GM12878 (cell line): ENCODE data around the gene OR2B2. TPM values are rescaled to one million over a fixed set of nuclear protein-coding genes. Genes with fewer than 3 reads are reported as not detected.

ENCODE experiments used
- ATAC-seq: fragments of 200-7000 bp; cut with Tn5 transposase; 3 replicates; pipeline ENCODE4 v1.9.1; 2020; ENCODE audit warnings: mild to moderate bottlenecking, moderate library complexity
- BruUV-seq: library from RNA; stranded (reverse); fragments of 400-500 nt; replicated peaks from 2 replicates; lab custom pipeline; 2021; lab: Mats Ljungman, UMichigan
- CTCF ChIA-PET: fragments of 300-600 bp; sonication (Branson Sonifier 250); formaldehyde crosslinking; extraction: SDS; loops from one replicate; lab custom pipeline; 2021; ENCODE audit warnings: inconsistent platforms; lab: Yijun Ruan, JAX
- POLR2A ChIA-PET: fragments of 350-600 bp; formaldehyde crosslinking; extraction: SDS; loops from one replicate; lab custom pipeline; 2021; ENCODE audit warnings: inconsistent platforms; lab: Charles Lee
- RAD21 ChIA-PET: fragments of 300-600 bp; sonication (Branson Sonifier 250); formaldehyde crosslinking; loops from one replicate; lab custom pipeline; 2023; ENCODE audit warnings: antibody characterized with exemption; ENCODE audit not compliant: unreplicated experiment; lab: Charles Lee
- SMC1A ChIA-PET: fragments of 300-600 bp; sonication (Branson Sonifier 250); formaldehyde crosslinking; loops from one replicate; lab custom pipeline; 2023; ENCODE audit not compliant: unreplicated experiment, uncharacterized antibody; lab: Charles Lee
- DNase-seq: peaks from one replicate; pipeline ENCODE4 v3.0.0-alpha.2; 2011; ENCODE audit warnings: low read depth, low spot score
- FAIRE-seq: peaks from 3 replicates; lab custom pipeline; 2011; peaks lifted over from hg19 to GRCh38; lab: Jason Lieb, UNC
- H2AFZ ChIP-seq: 2 replicates; pipeline ENCODE4 v1.6.0; 2011; ENCODE audit warnings: low read depth, low read length, control low read depth; ENCODE audit not compliant: control insufficient read depth
- H3K27ac ChIP-seq: 2 replicates; pipeline ENCODE4 v1.5.1; 2011; ENCODE audit warnings: control low read depth; ENCODE audit not compliant: control insufficient read depth, insufficient read depth
- H3K27me3 ChIP-seq, 2 experiments: replicated peaks in 1 of 2; 2 replicates each; pipeline versions ENCODE4 v1.6.0 to v1.6.1; 2011; ENCODE audit warnings: low read length in 1 of 2; ENCODE audit not compliant: control insufficient read depth in 2 of 2, insufficient read depth in 2 of 2
- H3K36me3 ChIP-seq, 2 experiments: 2 replicates each; pipeline ENCODE4 v1.5.1; 2011; ENCODE audit warnings: low read length in 1 of 2; ENCODE audit not compliant: control insufficient read depth in 2 of 2, insufficient read depth in 2 of 2
- H3K4me1 ChIP-seq: 2 replicates; pipeline ENCODE4 v1.6.1; 2011; ENCODE audit warnings: mild to moderate bottlenecking, low read length, moderate library complexity, mixed read lengths; ENCODE audit not compliant: control insufficient read depth, insufficient read depth
- H3K4me2 ChIP-seq: 2 replicates; pipeline ENCODE4 v1.6.0; 2011; ENCODE audit warnings: control low read depth; ENCODE audit not compliant: control insufficient read depth, insufficient read depth
- H3K4me3 ChIP-seq: fragments of 200-600 bp; sonication (generic); 2 replicates; pipeline ENCODE4 v1.5.1; 2016
- H3K79me2 ChIP-seq: 2 replicates; pipeline ENCODE4 v1.6.0; 2011; ENCODE audit warnings: low read length; ENCODE audit not compliant: control insufficient read depth, insufficient read depth
- H3K9ac ChIP-seq: 2 replicates; pipeline ENCODE4 v1.8.0; 2011; ENCODE audit warnings: low read length, control low read depth, mixed read lengths; ENCODE audit not compliant: control insufficient read depth, insufficient read depth
- H3K9me3 ChIP-seq: replicated peaks from 3 replicates; pipeline ENCODE4 v1.5.1; 2011; ENCODE audit warnings: mild to moderate bottlenecking, low read length; ENCODE audit not compliant: control insufficient read depth, insufficient read depth
- H4K20me1 ChIP-seq: 2 replicates; pipeline ENCODE4 v1.6.0; 2011; ENCODE audit not compliant: control insufficient read depth, insufficient read depth
- EGR1 ChIP-seq, 2 experiments: IDR thresholded peaks; 1 replicate in 1 of 2; 2 replicates in 1 of 2; pipeline ENCODE4 v1.6.1; 2011 to 2012; ENCODE audit warnings: low read depth in 2 of 2, low read length in 2 of 2, borderline replicate concordance in 1 of 2, mild to moderate bottlenecking in 1 of 2, moderate library complexity in 1 of 2
- ETV6 ChIP-seq, 2 experiments: fragments of 450-650 bp in 1 of 2; IDR thresholded peaks in 1 of 2; conservative IDR thresholded peaks in 1 of 2; 2 replicates each; pipeline ENCODE4 v1.6.1; 2014; ENCODE audit warnings: antibody characterized with exemption in 1 of 2, borderline replicate concordance in 1 of 2, low read depth in 1 of 2, mild to moderate bottlenecking in 1 of 2, moderate library complexity in 1 of 2
- FOXM1 ChIP-seq: IDR thresholded peaks from 2 replicates; pipeline ENCODE4 v1.6.1; 2012; ENCODE audit warnings: low read depth, mild to moderate bottlenecking, inconsistent platforms, low read length, moderate library complexity
- HCFC1 ChIP-seq: fragments of 150-350 bp; IDR thresholded peaks from 2 replicates; pipeline ENCODE4 v1.6.1; 2014; ENCODE audit warnings: low read length
- HDAC2 ChIP-seq: fragments of 200-600 bp; sonication (generic); IDR thresholded peaks from 2 replicates; pipeline ENCODE4 v1.6.1; 2017
- IKZF1 ChIP-seq: fragments of 450-650 bp; conservative IDR thresholded peaks from 2 replicates; pipeline ENCODE4 v1.6.1; 2017; ENCODE audit warnings: antibody characterized with exemption, mild to moderate bottlenecking
- ZNF687 ChIP-seq: fragments of 450-650 bp; IDR thresholded peaks from 2 replicates; pipeline ENCODE4 v1.6.1; 2017; ENCODE audit warnings: mild to moderate bottlenecking, moderate library complexity
- WGBS: methylation state at CpG from one replicate; pipeline ENCODE4 v1.1.6; 2016; ENCODE audit warnings: low lambda C conversion rate; ENCODE audit not compliant: insufficient replicate concordance, insufficient coverage; ENCODE audit errors: missing lambda C conversion rate; 5-methylcytosine and 5-hydroxymethylcytosine counted together
- in situ Hi-C: fragments of 300-500 bp; cut with MboI; formaldehyde crosslinking; loops from 9 replicates; pipeline ENCODE4 v1.14.3; 2018; ENCODE audit warnings: mixed read lengths
- intact Hi-C: fragments of 100-400 bp; cut with micrococcal nuclease; formaldehyde crosslinking; loops from one replicate; pipeline ENCODE4 v1.14.2; 2022; ENCODE audit not compliant: unreplicated experiment
- polyA plus RNA-seq, 11 experiments: library from polyadenylated mRNA; depleted of rRNA in 4 of 11; unstranded in 6 of 11; stranded (reverse) in 5 of 11; fragments of >200 nt; fragmentation: Nextera tagmentation in 4 of 11; fragmentation: Illumina TruSeq in 1 of 11; extraction: Ambion mirVana in 4 of 11; extraction: Trizol in 1 of 11; gene quantifications; 1 replicate in 1 of 11; 2 replicates in 10 of 11; pipeline versions ENCODE4 v1.2.1 to v1.2.3, GENCODE V29; 2011 to 2016; ENCODE audit warnings: inconsistent platforms in 2 of 11, missing spikeins in 2 of 11, low read depth in 1 of 11
- total RNA-seq, 4 experiments: library from RNA; depleted of rRNA in 3 of 4; stranded (reverse); fragments of >200 nt in 3 of 4; fragmentation: Illumina TruSeq in 1 of 4; extraction: Trizol in 1 of 4; gene quantifications; 2 replicates each; pipeline versions ENCODE4 v1.2.1 to v1.2.3, GENCODE V29; 2013 to 2021
- TF ChIP-seq, protein P1 (sequence below): IDR thresholded peaks from 2 replicates; pipeline ENCODE4 v1.6.1; 2011; ENCODE audit warnings: borderline replicate concordance, low read depth, mild to moderate bottlenecking, moderate library complexity, mixed read lengths, low read length; ENCODE audit not compliant: insufficient read depth; ENCODE audit errors: extremely low read length
- TF ChIP-seq, protein P2 (sequence below): fragments of 450-650 bp; IDR thresholded peaks from 2 replicates; pipeline ENCODE4 v1.6.1; 2017; ENCODE audit warnings: mild to moderate bottlenecking, moderate library complexity

The OR2B2 gene
- total and polyA plus RNA-seq, 10 of the 15 experiments (the other 5 are each of a cell fraction or from before 2014, with no cell fraction given), result not detected

GRCh38 chr6:27892649-27893058 lies 19.5 kb downstream of the OR2B2 start (continued):
- TF ChIP-seq, protein P1, sequence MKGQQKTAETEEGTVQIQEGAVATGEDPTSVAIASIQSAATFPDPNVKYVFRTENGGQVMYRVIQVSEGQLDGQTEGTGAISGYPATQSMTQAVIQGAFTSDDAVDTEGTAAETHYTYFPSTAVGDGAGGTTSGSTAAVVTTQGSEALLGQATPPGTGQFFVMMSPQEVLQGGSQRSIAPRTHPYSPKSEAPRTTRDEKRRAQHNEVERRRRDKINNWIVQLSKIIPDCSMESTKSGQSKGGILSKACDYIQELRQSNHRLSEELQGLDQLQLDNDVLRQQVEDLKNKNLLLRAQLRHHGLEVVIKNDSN, result no peak
- TF ChIP-seq IKZF1 (no peak), EGR1 (IDR thresholded peaks at IDR 0.05; ENCODE audit: borderline replicate concordance in 1 of 2, low read depth in 2 of 2, low read length in 2 of 2) (0 out of 3 replicates have a peak, but pooled peaks of 1 of the 2 experiments have one; percentile 5), FOXM1 (no peak; the same call in 1 of the 2 replicates), HCFC1 (no peak), ETV6 (conservative IDR thresholded peaks at IDR 0.05 in 1 of 2, IDR thresholded peaks at IDR 0.05 in 1 of 2; ENCODE audit: borderline replicate concordance in 1 of 2, low read depth in 1 of 2) (no peak)

GRCh38 chr6:27891320-27891875 lies 20.8 kb downstream of the OR2B2 start:
- ATAC-seq (no peak), FAIRE-seq (no peak), DNase-seq (no peak)
- Histone ChIP-seq H3K4me2 (peak overlapping the region; percentile 89), H3K27ac (peak overlapping the region; percentile 90), H3K4me3 (peak overlapping the region; percentile 85), H3K27me3 (no peaks in the 10 kb centered on the region), H3K79me2 (peaks cover 33% of the 10 kb centered on the region), H4K20me1 (no peaks in the 10 kb centered on the region), H2AFZ (0 out of 2 replicates have a peak overlapping the region, but pooled peaks have one; percentile 25), H3K9me3 (no peaks in the 10 kb centered on the region), H3K36me3 (no peaks in the 10 kb centered on the region), H3K4me1 (peaks cover 5% of the 10 kb centered on the region; the same call in 1 of the 2 replicates), H3K9ac (peak overlapping the region; percentile 88)
- WGBS, result 0% methylated on average over 7 of the region's 7 CpGs
- ChIA-PET RAD21 (interaction anchor here (0.6 to 5.0 kb wide), 11 partner anchors 19 to 1859 kb away, joined by 3 to 48 read pairs (median 9); a partner anchor contains a TSS), SMC1A (interaction anchor here (1.1 to 8.0 kb wide), 6 partner anchors 17 to 79 kb away, joined by 3 to 85 read pairs (median 7); a partner anchor contains a TSS), POLR2A (interaction anchor here (0.6 to 7.9 kb wide), 12 partner anchors 17 to 1370 kb away, joined by 3 to 119 read pairs (median 11); a partner anchor contains a TSS), CTCF (interaction anchor here (3.3 kb wide), 1 partner anchor 20 kb away, joined by 19 read pairs; a partner anchor contains a TSS)
- in situ Hi-C loops, result loop anchor here (5.0 to 10.0 kb wide), 5 partner anchors 54 to 1859 kb away; partner anchors contain the start of gene ZNF184
- BruUV-seq, result no TSS peak
- intact Hi-C loops, result loop anchor here (2.0 to 10.0 kb wide), 5 partner anchors 19 to 1694 kb away; partner anchors contain the start of gene ZNF184
- TF ChIP-seq, protein P2, sequence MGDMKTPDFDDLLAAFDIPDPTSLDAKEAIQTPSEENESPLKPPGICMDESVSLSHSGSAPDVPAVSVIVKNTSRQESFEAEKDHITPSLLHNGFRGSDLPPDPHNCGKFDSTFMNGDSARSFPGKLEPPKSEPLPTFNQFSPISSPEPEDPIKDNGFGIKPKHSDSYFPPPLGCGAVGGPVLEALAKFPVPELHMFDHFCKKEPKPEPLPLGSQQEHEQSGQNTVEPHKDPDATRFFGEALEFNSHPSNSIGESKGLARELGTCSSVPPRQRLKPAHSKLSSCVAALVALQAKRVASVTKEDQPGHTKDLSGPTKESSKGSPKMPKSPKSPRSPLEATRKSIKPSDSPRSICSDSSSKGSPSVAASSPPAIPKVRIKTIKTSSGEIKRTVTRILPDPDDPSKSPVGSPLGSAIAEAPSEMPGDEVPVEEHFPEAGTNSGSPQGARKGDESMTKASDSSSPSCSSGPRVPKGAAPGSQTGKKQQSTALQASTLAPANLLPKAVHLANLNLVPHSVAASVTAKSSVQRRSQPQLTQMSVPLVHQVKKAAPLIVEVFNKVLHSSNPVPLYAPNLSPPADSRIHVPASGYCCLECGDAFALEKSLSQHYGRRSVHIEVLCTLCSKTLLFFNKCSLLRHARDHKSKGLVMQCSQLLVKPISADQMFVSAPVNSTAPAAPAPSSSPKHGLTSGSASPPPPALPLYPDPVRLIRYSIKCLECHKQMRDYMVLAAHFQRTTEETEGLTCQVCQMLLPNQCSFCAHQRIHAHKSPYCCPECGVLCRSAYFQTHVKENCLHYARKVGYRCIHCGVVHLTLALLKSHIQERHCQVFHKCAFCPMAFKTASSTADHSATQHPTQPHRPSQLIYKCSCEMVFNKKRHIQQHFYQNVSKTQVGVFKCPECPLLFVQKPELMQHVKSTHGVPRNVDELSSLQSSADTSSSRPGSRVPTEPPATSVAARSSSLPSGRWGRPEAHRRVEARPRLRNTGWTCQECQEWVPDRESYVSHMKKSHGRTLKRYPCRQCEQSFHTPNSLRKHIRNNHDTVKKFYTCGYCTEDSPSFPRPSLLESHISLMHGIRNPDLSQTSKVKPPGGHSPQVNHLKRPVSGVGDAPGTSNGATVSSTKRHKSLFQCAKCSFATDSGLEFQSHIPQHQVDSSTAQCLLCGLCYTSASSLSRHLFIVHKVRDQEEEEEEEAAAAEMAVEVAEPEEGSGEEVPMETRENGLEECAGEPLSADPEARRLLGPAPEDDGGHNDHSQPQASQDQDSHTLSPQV, result no peak
- TF ChIP-seq ZNF687, result peak; percentile 10; the same call in 1 of the 2 replicates
- no peak for TF ChIP-seq HDAC2
